Mammary epithelial cell (primary cell): Measurements from ENCODE around the gene PPIA.

Experiments used
- EZH2 ChIP-seq: IDR thresholded peaks from 2 replicates; pipeline ENCODE4 v1.6.1; 2012; ENCODE audit warnings: low read length, inconsistent platforms, borderline replicate concordance
- TF ChIP-seq, protein P1 (sequence below), 2 donors: IDR thresholded peaks in 1 of 2; conservative IDR thresholded peaks in 1 of 2; 2 replicates each; pipeline ENCODE4 v1.5.1; 2011 to 2012; ENCODE audit warnings: inconsistent platforms in 2 of 2, low read length in 2 of 2, mild to moderate bottlenecking in 2 of 2, control low read depth in 1 of 2, low read depth in 1 of 2; ENCODE audit not compliant: insufficient read depth in 1 of 2; ENCODE audit errors: extremely low read depth in 1 of 2

- TF ChIP-seq, protein P1, sequence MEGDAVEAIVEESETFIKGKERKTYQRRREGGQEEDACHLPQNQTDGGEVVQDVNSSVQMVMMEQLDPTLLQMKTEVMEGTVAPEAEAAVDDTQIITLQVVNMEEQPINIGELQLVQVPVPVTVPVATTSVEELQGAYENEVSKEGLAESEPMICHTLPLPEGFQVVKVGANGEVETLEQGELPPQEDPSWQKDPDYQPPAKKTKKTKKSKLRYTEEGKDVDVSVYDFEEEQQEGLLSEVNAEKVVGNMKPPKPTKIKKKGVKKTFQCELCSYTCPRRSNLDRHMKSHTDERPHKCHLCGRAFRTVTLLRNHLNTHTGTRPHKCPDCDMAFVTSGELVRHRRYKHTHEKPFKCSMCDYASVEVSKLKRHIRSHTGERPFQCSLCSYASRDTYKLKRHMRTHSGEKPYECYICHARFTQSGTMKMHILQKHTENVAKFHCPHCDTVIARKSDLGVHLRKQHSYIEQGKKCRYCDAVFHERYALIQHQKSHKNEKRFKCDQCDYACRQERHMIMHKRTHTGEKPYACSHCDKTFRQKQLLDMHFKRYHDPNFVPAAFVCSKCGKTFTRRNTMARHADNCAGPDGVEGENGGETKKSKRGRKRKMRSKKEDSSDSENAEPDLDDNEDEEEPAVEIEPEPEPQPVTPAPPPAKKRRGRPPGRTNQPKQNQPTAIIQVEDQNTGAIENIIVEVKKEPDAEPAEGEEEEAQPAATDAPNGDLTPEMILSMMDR (conservative IDR thresholded peaks at IDR 0.05 in 1 of 2, IDR thresholded peaks at IDR 0.05 in 1 of 2; ENCODE audit: extremely low read depth in 1 of 2, insufficient read depth in 1 of 2, low read depth in 1 of 2, low read length in 2 of 2): no peak
- no peak for TF ChIP-seq EZH2
Measured at GRCh38 chr7:44765579-44766415, 30.7 kb upstream of the PPIA start.
